HG03469 (cell line): ENCODE data around the gene CATSPER3.

Source experiments
- ATAC-seq: cut with Tn5 transposase; IDR thresholded peaks from one replicate; pipeline ENCODE4 v1.9.1; 2021; ENCODE audit warnings: mild to moderate bottlenecking, moderate library complexity, moderate number of reproducible peaks; ENCODE audit not compliant: unreplicated experiment

Gene CATSPER3

DNA sequence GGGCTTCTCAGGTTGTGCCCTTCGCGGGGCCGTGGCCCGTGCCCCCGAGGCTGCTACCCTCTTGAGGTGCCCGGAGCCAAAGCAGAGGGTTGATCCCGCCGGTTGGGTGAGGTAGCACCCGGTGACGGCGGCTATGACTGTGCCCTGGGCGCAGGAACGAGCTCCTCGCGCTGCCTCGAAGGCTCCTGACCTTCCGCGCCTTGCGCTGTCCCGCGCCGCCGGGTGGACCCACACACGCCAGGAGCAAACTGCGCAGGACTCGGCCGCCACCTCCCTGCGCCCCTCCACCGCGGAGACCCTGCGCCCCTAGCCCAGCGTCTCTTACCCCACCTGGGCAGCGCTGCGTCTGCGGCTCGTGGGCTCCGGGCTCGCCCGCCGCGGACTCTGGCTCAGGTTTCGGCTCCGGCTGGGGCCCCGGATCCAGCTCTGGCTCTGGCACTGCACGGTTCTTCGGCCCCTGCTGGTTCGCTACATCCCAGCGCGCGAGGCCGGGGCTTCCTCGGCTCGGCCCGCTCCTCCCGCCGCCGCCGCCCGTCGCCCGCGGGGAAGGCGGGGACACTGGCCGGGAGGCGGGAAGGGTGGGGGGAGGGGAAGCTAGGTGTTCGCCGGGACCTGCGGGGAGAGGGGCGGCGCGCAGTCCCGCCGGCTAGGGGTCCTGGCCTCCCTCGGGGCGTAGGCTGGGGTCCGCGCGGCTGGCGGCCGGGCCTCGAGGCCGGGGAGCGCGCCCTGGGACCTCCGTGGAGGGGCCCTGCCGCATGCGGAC, 71.7 kb downstream of the CATSPER3 start:
- ATAC-seq, result no peak

- no peak for ATAC-seq
Observed at GRCh38 chr5:135040034-135040332, 72.3 kb downstream of the CATSPER3 start.

DNA sequence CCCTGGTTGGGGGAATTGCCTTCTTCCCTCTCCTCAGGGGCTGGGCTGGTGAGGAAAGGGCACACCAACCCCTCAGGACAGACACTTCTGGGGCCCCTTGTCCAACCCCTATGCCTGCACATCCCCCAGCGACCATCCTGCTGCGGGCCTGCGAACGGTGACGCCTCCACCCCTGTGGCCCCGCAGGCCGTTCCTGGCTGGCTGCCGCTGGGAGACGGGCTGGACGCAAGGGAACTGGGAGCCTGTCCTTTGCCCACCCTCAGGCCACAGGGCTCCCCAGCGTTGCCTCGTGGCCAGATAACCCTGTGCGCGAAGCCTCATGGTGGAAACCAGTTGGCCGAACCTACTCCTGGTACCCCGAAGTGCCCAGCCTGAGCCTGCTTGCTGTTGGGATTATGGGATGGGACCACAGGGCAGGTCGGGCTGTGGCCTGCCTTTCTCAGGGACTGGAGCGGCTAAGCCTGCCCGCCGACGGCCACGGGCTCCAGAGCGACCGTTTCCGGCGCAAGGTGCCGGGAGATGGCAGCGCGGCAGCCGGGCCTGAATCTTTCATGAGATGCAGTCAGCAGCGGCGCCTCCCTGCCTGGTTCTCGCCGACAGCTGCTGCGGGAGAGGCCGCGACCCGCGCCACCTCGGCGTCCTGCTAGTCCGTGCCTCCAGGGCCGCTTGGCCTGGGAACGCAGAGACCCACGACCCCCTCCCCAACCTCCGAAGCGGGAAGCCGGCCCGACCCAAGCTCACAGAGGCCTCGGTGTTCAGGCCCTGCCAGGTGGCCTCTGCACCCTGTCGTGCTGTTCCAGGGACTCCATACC, 72.8 kb downstream of the CATSPER3 start:
- ATAC-seq, result no peak

DNA sequence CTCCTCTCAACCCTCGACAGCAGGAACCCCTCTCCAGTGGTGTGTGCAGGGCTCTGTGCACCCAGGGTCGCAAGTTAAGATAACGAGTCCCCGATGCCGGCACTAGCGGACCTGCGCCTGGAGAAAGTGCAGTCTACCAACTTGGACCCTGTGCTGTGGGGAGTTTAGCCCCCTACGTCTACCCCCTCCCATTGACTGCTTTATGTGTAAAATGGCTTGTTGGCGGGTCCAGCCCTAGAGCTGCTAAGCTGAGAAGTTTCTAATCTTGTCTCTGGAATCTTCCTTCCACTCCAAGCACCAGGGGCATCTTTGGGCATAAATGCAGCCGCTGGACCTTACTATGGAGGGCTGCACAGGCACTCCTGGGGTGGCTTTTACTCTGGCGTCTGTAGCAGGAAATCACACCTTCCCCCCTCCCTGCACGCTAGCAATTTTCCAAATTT, 73.5 kb downstream of the CATSPER3 start:
- no peak for ATAC-seq

- ATAC-seq, result no peak
Observed at GRCh38 chr5:135041726-135042125, 74.0 kb downstream of the CATSPER3 start.

- ATAC-seq, result no peak
Observed at GRCh38 chr5:135042595-135042994, 74.9 kb downstream of the CATSPER3 start.

- ATAC-seq, result no peak
Observed at GRCh38 chr5:135045488-135045887, 77.8 kb downstream of the CATSPER3 start.

DNA sequence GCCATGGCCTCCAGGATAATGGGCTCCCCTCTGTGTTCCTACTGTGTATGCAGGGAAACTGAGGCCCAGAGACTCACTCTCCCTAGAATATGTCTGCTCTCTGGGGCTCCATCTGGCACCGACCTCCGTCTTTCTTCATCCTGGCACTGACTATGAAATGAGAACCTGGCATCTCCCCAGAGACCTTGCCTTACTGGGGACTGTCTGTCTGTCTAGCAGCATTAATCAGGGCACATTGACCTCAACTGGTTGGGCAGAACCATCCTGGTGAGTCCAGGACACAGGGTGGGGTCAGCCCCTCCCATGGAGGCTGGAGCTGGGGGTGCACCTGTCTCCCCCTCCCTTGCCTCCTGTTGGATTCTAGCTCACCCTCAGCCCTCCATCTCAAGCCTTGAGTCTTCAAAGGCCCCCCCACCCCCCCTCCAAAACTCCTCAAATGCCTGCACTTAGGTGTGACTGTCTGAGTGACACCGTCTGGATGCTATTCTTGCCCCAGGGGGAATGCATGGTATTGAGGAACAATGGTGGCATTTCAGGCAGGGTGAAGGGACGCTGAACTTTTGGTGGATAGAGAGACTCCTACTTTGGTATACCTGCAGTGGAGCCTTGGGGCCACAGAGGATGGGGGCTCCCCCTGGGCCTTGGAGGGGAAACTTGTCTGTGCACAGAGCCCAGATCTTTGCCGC, 79.1 kb downstream of the CATSPER3 start:
- ATAC-seq, result no peak

GRCh38 chr5:135047347-135047695, 79.6 kb downstream of the CATSPER3 start:
- no peak for ATAC-seq

DNA sequence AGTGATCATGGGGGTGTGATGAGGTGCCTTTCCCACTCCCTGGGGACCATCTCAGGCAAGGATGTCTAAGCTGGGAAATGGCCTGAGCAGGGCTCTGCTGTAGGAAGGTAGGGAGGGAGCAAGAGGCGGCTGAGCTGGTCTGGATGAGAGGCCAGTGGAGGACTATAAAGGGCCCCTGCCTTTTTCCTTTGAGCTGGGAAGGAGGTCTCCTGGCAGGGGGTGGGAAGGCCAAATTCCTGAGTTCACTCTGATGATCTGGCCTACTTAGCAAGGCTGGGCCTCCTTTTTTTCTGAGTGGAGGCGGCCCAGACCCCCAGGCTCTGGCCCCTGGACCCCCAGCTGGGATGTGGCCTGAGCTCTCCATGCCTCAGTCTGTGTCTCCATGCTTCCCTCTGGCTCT, 80.6 kb downstream of the CATSPER3 start:
- ATAC-seq, result no peak

DNA sequence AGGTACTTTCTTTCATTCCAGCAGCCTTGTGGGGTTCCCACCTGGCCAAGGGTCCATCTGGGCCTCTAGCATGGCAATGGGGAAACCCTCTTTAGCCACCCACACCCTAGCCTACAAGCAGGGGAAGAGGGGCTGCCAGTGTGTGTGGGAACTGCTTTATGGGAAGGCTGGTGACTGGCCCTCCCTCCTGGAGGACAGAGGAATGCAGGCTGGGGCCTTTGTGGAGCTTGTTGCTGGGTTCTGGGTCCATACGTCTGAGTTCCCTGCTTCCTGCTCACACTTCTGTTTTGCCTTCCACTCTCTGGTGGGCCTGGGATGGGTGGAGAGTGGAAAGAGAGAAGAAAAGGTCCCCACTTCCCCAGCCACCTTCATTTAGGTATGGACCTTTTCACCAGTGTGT, 81.2 kb downstream of the CATSPER3 start:
- no peak for ATAC-seq

DNA sequence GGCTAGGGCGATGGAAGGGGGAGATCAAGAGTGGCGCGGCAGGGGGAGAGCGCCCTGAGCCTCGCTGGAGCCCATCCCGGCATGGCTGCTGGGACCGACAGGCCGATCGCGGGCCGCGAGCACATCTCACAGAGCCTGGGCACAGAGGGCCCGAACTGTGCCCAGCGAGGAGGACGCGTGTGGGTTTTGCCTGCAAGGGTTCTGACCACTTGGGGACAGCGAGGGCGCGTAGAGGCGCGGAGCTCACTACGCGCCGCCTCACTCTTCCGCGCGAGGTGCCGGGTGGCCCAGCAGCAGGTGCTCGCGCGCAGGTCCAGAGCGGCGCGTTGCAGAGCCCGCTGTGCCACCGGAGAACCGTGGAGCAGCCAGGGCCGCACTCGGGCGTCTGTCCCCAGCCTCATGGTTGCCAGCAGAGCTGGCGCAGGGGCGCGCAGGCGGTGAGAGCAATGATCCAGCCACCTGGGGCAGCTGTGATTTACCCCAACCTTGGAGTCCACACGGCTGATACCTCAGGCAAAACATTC, 82.6 kb downstream of the CATSPER3 start:
- no peak for ATAC-seq

DNA sequence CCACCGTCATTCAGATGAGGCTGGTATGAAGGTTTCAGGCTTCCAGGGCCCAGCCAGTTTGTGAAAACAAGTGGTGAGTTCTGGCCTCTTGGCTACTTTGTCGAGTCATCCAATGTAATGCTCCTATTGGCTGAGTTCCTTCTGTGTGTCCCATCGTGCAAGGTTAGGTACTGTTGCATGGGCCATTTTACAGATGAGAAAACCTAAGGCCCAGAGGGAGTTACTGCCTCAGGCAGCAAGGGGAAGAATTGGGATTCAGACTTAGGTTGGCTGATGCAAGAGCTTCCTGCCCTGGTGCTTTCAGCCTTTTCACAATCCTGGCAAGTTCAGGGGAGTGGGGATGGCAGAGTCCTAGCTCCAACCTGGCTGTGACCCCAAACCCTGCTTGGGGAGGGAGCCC, 83.7 kb downstream of the CATSPER3 start:
- no peak for ATAC-seq

- no peak for ATAC-seq
Observed at GRCh38 chr5:135051872-135052271, 84.2 kb downstream of the CATSPER3 start.

DNA sequence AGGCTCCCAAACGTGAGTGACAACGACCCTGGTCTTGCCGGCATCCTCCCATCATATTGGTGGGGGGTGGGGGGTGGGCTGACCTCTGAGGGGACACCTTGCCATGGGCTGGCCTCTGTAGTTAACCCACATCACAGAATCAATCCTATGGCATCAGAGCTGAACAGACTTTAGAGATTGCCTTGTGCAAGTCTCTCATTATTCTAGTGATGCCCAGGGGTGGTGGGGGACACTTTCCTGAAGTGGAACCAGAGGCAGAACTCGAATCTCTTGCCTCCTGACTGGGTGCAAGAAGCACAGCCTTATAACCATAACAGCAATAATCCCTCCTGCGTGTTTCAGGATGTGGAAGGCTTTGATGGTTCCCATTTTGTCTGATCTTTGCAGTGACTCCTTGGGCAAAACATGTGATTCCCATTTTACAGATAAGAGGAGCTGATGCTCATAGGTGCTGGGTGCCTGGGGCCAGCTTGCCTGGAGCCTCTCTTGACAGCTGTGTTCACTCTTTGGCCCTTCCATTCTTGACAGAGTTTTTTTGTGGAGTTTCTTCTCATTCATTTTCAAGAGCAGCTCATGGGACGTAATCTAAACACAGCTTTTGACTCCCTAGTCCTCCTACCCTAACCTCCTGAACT, 84.9 kb downstream of the CATSPER3 start:
- ATAC-seq, result no peak

- peak; percentile 95 for ATAC-seq
Observed at GRCh38 chr5:135053278-135053677, 85.6 kb downstream of the CATSPER3 start.

DNA sequence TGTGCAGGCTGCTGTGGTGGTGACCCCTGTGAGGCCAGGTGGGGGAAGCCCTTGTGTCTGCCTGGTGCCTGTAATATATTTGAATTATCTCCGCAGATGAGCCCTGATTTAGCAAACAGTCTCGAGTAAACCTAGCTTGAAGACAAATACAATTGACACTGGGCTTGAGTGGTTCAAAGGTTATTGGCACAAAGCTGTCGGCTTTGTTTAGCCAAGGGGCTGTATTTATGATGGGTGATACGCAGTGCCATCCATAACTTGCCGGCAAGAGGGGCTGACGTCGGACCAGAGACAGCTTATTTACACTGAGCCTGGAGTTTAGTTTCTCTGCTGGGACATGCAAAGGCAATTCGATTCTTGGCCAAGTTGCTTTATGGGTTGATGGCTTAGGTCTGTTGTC, 86.3 kb downstream of the CATSPER3 start:
- ATAC-seq, result no peak

- ATAC-seq, result no peak
Observed at GRCh38 chr5:135054546-135054945, 86.8 kb downstream of the CATSPER3 start.

- ATAC-seq, result no peak
Observed at GRCh38 chr5:135055396-135055795, 87.7 kb downstream of the CATSPER3 start.

- ATAC-seq, result no peak
Observed at GRCh38 chr5:135056316-135057030, 88.8 kb downstream of the CATSPER3 start.

DNA sequence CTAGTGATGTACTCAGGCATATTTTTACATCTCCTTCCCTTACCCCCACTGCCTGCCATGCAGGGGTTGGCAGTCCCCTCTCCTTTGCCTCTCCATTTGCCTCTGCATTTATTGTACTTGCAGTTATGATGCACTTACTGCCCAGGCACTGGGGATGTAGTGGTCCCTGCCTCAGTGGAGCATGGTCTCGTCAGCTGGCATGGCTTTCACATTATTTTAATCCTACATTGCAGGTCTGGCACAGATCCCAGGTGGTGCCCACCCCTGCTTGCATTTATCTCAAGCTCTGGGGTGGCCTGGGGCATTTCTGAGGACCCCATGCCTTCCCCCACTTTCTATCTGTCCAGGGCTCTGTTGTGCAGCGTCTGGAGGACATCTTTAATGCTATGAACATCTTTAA, 89.5 kb downstream of the CATSPER3 start:
- no peak for ATAC-seq
